Measurements from ENCODE around the gene NR5A1.

The NR5A1 gene

GRCh38 chr9:124506931-124507879 is at the start of gene NR5A1:
TSS of gene NR5A1 (minus strand) at chr9:124507399. CDS start at chr9:124503395, 4,004 bp downstream.
- H3K4me2 ChIP-seq (ENCODE audit: low read depth, low read length): no peak within 1 kb of the TSS
- H3K27me3 ChIP-seq (replicated peaks; ENCODE audit: insufficient read depth, low read length): peaks cover 20% of the 10 kb centered on the region
- H3K9me2 ChIP-seq (replicated peaks; ENCODE audit: insufficient read depth, low read length): no peaks in the 10 kb centered on the region
- H3K79me2 ChIP-seq (ENCODE audit: low read length): no peaks in the 10 kb centered on the region
- TF ChIP-seq, protein P1, sequence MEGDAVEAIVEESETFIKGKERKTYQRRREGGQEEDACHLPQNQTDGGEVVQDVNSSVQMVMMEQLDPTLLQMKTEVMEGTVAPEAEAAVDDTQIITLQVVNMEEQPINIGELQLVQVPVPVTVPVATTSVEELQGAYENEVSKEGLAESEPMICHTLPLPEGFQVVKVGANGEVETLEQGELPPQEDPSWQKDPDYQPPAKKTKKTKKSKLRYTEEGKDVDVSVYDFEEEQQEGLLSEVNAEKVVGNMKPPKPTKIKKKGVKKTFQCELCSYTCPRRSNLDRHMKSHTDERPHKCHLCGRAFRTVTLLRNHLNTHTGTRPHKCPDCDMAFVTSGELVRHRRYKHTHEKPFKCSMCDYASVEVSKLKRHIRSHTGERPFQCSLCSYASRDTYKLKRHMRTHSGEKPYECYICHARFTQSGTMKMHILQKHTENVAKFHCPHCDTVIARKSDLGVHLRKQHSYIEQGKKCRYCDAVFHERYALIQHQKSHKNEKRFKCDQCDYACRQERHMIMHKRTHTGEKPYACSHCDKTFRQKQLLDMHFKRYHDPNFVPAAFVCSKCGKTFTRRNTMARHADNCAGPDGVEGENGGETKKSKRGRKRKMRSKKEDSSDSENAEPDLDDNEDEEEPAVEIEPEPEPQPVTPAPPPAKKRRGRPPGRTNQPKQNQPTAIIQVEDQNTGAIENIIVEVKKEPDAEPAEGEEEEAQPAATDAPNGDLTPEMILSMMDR (IDR thresholded peaks at IDR 0.05; ENCODE audit: low read length): no peak
- TF ChIP-seq EZH2 (optimal IDR thresholded peaks at IDR 0.05; ENCODE audit: low read depth, low read length) (no peak), EZH2phosphoT487 (IDR thresholded peaks at IDR 0.05; ENCODE audit: low read length) (no peak)
- H3K4me1 ChIP-seq (ENCODE audit: low read length): peaks cover 7% of the 10 kb centered on the region
- H3F3A ChIP-seq (ENCODE audit: insufficient read depth, low read length): no peaks in the 10 kb centered on the region
- no peak within 1 kb of the TSS for H3K9ac ChIP-seq (ENCODE audit: low read length)
- no peak within 1 kb of the TSS for H2AFZ ChIP-seq (ENCODE audit: low read length)
- H3K36me3 ChIP-seq (replicated peaks; ENCODE audit: insufficient read depth, low read length): no peaks in the 10 kb centered on the region
- DNase-seq: no peak
- no peaks in the 10 kb centered on the region for H4K20me1 ChIP-seq (ENCODE audit: insufficient read depth, low read length)
- no peaks in the 10 kb centered on the region for H3K9me3 ChIP-seq (replicated peaks; ENCODE audit: insufficient read depth, low read length)
- H3K4me3 ChIP-seq (ENCODE audit: low read length): no peak within 1 kb of the TSS
- no peak within 1 kb of the TSS for H3K27ac ChIP-seq (ENCODE audit: low read length)

- no peaks in the 10 kb centered on the region for H3K36me3 ChIP-seq (replicated peaks; ENCODE audit: insufficient read depth, low read length)
- no peaks in the 10 kb centered on the region for H4K20me1 ChIP-seq (ENCODE audit: insufficient read depth, low read length)
- H3F3A ChIP-seq (ENCODE audit: insufficient read depth, low read length): no peaks in the 10 kb centered on the region; the same call in 1 of the 2 replicates
- H3K9ac ChIP-seq (ENCODE audit: low read length): no peak overlapping the region
- H3K4me1 ChIP-seq (ENCODE audit: low read length): no peaks in the 10 kb centered on the region
- H3K9me3 ChIP-seq (replicated peaks; ENCODE audit: insufficient read depth, low read length): no peaks in the 10 kb centered on the region
- H2AFZ ChIP-seq (ENCODE audit: low read length): no peak overlapping the region
- no peaks in the 10 kb centered on the region for H3K9me2 ChIP-seq (replicated peaks; ENCODE audit: insufficient read depth, low read length)
- H3K4me3 ChIP-seq (ENCODE audit: low read length): no peak overlapping the region
- H3K27me3 ChIP-seq (replicated peaks; ENCODE audit: insufficient read depth, low read length): no peaks in the 10 kb centered on the region
- H3K79me2 ChIP-seq (ENCODE audit: low read length): no peaks in the 10 kb centered on the region
- DNase-seq: no peak
- H3K4me2 ChIP-seq (ENCODE audit: low read depth, low read length): no peak overlapping the region
- H3K27ac ChIP-seq (ENCODE audit: low read length): no peak overlapping the region
- no peak for TF ChIP-seq EZH2phosphoT487 (IDR thresholded peaks at IDR 0.05; ENCODE audit: low read length)
- TF ChIP-seq, protein P1 (IDR thresholded peaks at IDR 0.05; ENCODE audit: low read length): no peak
- no peak for TF ChIP-seq EZH2 (optimal IDR thresholded peaks at IDR 0.05; ENCODE audit: low read depth, low read length)
These were observed 47.8 kb upstream of the NR5A1 start for GRCh38 chr9:124555043-124555442.

- Histone ChIP-seq H3F3A (ENCODE audit: insufficient read depth, low read length) (no peaks in the 10 kb centered on the region; the same call in 1 of the 2 replicates), H2AFZ (ENCODE audit: low read length) (no peak overlapping the region), H4K20me1 (ENCODE audit: insufficient read depth, low read length) (no peaks in the 10 kb centered on the region), H3K79me2 (ENCODE audit: low read length) (no peaks in the 10 kb centered on the region), H3K27ac (ENCODE audit: low read length) (no peak overlapping the region), H3K4me3 (ENCODE audit: low read length) (no peak overlapping the region), H3K4me2 (ENCODE audit: low read depth, low read length) (no peak overlapping the region), H3K9me2 (replicated peaks; ENCODE audit: insufficient read depth, low read length) (no peaks in the 10 kb centered on the region), H3K9ac (ENCODE audit: low read length) (no peak overlapping the region), H3K9me3 (replicated peaks; ENCODE audit: insufficient read depth, low read length) (no peaks in the 10 kb centered on the region), H3K4me1 (ENCODE audit: low read length) (no peaks in the 10 kb centered on the region), H3K36me3 (replicated peaks; ENCODE audit: insufficient read depth, low read length) (no peaks in the 10 kb centered on the region), H3K27me3 (replicated peaks; ENCODE audit: insufficient read depth, low read length) (no peaks in the 10 kb centered on the region)
- DNase-seq: no peak
- no peak for TF ChIP-seq EZH2phosphoT487 (IDR thresholded peaks at IDR 0.05; ENCODE audit: low read length)
- TF ChIP-seq, protein P1 (IDR thresholded peaks at IDR 0.05; ENCODE audit: low read length): no peak
These were observed 46.5 kb upstream of the NR5A1 start for GRCh38 chr9:124553738-124554137.
